Measurements from ENCODE around the gene HLX. TPM values are rescaled to one million over a fixed set of nuclear protein-coding genes. Genes with fewer than 3 reads are reported as not detected.

HLX gene
- total RNA-seq, 3 donors from 2014 or later = 5.0 to 17.8 (median 15.1) TPM

DNA sequence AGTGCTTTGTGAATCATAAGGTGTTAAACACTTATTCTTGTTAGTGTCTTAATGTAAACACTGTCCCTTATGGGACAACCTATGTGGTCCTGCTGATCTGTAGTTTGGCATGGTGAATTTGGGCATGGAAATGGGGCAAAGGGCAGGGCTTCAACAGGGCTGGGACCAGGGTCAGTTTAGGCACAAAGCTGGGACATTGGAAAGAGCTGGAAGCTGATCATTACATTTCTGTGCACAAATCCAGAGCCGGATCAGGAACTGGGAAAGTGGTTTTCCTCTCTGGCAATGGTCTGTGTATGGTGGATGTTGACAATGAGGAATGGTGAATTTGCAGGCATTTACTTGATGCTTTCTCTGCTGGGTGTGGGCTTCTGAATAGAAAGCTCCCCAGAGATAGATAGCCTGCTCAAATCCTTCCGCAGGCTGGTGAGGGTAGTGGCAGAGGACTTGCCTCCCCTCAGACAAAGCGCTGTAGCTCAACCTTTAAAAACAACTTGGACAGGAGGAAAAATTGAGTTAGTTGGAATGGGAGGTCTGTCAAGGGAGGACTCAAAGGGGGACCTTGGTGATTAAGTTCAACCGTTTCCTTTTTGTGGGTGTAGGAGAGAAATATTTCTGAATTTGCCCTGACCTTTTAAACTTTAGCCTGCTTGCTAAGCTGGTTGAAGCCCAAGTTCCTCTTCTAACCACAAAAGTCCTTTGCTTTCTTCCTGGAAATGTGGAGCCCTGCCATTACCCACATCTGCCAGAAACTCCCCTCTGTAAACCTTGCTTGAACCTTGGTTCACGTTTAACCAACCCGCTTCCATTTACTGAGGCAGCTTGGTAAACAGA lies 35.3 kb downstream of the HLX start:
- H3K4me1 ChIP-seq = no peaks in the 10 kb centered on the region
- TF ChIP-seq POLR2AphosphoS5 (IDR thresholded peaks at IDR 0.05) (no peak), POLR2A (IDR thresholded peaks at IDR 0.05) (no peak)
- TF ChIP-seq, protein P1, sequence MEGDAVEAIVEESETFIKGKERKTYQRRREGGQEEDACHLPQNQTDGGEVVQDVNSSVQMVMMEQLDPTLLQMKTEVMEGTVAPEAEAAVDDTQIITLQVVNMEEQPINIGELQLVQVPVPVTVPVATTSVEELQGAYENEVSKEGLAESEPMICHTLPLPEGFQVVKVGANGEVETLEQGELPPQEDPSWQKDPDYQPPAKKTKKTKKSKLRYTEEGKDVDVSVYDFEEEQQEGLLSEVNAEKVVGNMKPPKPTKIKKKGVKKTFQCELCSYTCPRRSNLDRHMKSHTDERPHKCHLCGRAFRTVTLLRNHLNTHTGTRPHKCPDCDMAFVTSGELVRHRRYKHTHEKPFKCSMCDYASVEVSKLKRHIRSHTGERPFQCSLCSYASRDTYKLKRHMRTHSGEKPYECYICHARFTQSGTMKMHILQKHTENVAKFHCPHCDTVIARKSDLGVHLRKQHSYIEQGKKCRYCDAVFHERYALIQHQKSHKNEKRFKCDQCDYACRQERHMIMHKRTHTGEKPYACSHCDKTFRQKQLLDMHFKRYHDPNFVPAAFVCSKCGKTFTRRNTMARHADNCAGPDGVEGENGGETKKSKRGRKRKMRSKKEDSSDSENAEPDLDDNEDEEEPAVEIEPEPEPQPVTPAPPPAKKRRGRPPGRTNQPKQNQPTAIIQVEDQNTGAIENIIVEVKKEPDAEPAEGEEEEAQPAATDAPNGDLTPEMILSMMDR (IDR thresholded peaks at IDR 0.05) = no peak
- H3K27me3 ChIP-seq = no peaks in the 10 kb centered on the region
- no peak overlapping the region for H3K27ac ChIP-seq
- intact Hi-C loops (cut with DNase I; ENCODE audit: low total_unique reads) = no loop called here
- no peaks in the 10 kb centered on the region for H3K36me3 ChIP-seq
- H3K9me3 ChIP-seq = no peaks in the 10 kb centered on the region
- no peak overlapping the region for H3K4me3 ChIP-seq
- DNase-seq (ENCODE audit: low spot score in 2 of 2) = no peak

DNA sequence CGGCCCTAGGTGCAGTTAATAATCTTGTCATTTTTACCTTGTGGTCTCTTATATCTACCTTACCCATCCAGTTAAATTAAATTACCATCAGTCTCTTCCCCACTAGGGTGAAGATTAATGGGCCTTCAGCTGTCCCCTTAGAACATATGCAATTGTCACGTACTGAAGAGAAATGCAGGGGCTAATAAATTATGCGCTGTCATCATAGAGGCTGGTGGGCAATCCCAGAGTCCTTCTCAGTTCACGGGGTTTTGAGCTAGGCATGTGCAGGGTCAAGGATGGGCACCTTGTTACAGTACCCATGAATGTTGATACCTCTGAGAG lies 35.8 kb downstream of the HLX start:
- H3K4me1 ChIP-seq = no peaks in the 10 kb centered on the region
- no peak for DNase-seq (ENCODE audit: low spot score in 2 of 2)
- H3K36me3 ChIP-seq = no peaks in the 10 kb centered on the region
- no peaks in the 10 kb centered on the region for H3K27me3 ChIP-seq
- no peak overlapping the region for H3K27ac ChIP-seq
- H3K9me3 ChIP-seq = no peaks in the 10 kb centered on the region
- H3K4me3 ChIP-seq = no peak overlapping the region
- intact Hi-C loops (cut with DNase I; ENCODE audit: low total_unique reads) = no loop called here
- TF ChIP-seq, protein P1 (IDR thresholded peaks at IDR 0.05) = no peak
- TF ChIP-seq POLR2A (IDR thresholded peaks at IDR 0.05) = no peak
- no peak for TF ChIP-seq POLR2AphosphoS5 (IDR thresholded peaks at IDR 0.05)

DNA sequence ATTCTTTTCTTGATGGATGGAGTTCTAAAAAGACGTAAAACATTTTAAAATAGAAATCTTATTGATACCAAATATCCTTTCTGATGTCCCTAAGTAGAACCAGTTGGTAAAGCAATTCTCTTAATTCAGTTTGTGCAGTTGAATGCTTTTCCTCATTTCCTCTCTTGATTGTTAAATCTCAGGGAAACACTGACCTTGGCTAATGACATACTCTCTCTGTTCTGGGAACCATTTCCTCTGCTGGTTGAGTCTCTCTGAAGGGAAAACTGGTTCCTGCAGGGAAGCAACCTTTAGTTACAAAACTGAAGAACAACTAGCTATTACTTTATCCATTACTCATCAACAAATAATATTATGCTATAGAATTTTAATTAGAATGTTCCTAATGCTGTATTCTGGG lies 36.7 kb downstream of the HLX start:
- Histone ChIP-seq H3K27ac (no peak overlapping the region), H3K4me1 (no peaks in the 10 kb centered on the region), H3K36me3 (no peaks in the 10 kb centered on the region), H3K27me3 (no peaks in the 10 kb centered on the region), H3K4me3 (no peak overlapping the region), H3K9me3 (no peaks in the 10 kb centered on the region)
- no peak for DNase-seq (ENCODE audit: low spot score in 2 of 2)
- TF ChIP-seq, protein P1 (IDR thresholded peaks at IDR 0.05) = no peak
- no peak for TF ChIP-seq POLR2AphosphoS5 (IDR thresholded peaks at IDR 0.05)
- TF ChIP-seq POLR2A (IDR thresholded peaks at IDR 0.05) = no peak
- intact Hi-C loops (cut with DNase I; ENCODE audit: low total_unique reads) = no loop called here

DNA sequence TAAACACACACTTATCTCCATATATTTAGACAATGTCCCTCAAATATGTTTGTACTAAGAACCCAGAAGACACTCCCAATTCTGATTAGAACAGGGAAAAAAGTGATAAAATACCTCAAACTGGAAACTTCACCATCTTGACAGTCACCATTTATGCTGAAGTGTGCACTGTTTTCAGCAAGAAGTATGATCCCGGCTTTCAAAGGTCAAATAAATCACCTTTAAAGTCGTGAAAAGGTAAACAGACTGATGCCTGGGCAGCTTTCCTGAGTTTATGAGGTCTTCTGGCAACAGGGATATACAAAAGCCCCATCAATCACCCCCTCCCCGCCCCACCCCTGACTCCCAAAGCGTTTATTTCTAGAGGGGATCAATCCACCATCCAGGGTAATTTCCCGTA lies 37.9 kb downstream of the HLX start:
- Histone ChIP-seq H3K4me1 (no peaks in the 10 kb centered on the region), H3K4me3 (no peak overlapping the region), H3K36me3 (no peaks in the 10 kb centered on the region), H3K9me3 (no peaks in the 10 kb centered on the region), H3K27me3 (no peaks in the 10 kb centered on the region), H3K27ac (no peak overlapping the region)
- no peak for DNase-seq (ENCODE audit: low spot score in 2 of 2)
- intact Hi-C loops (cut with DNase I; ENCODE audit: low total_unique reads) = no loop called here
- no peak for TF ChIP-seq POLR2AphosphoS5 (IDR thresholded peaks at IDR 0.05)
- TF ChIP-seq POLR2A (IDR thresholded peaks at IDR 0.05) = no peak
- TF ChIP-seq, protein P1 (IDR thresholded peaks at IDR 0.05) = no peak

DNA sequence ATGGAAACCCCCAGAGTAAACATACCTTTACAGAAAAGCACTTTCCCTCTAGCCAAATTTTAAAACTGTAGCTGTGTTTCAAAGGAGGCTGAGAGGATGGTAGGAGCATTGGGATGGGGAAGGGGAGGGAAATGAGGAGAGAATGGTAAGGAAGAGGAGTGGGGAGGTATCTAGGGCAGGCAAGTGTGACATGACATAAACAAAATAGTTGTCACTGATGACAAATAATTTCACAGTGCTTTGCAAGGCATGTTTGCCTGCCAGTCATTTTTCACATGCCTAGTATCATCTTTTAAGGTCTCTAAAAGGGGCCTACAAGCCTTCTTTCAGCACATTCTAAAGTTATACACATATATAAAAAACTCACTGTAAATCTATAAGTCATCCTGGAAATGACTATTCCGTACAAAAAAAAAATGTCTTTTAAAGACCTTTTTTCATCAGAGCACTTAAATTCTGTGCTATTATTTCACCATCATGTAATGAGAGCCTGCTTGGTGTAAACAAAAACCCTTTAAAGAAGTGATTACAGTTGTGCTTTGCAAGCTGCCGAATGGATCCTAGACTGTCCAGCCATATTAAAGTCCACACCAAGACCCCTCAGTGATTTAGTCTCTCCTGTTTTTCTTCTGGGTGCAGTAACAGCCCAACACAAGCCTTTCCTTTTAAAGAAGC lies 38.4 kb downstream of the HLX start:
- no peaks in the 10 kb centered on the region for H3K27me3 ChIP-seq
- no peak for DNase-seq (ENCODE audit: low spot score in 2 of 2)
- no peak overlapping the region for H3K4me3 ChIP-seq
- H3K9me3 ChIP-seq = no peaks in the 10 kb centered on the region
- intact Hi-C loops (cut with DNase I; ENCODE audit: low total_unique reads) = no loop called here
- H3K27ac ChIP-seq = no peak overlapping the region
- TF ChIP-seq, protein P1 (IDR thresholded peaks at IDR 0.05) = no peak
- no peak for TF ChIP-seq POLR2AphosphoS5 (IDR thresholded peaks at IDR 0.05)
- TF ChIP-seq POLR2A (IDR thresholded peaks at IDR 0.05) = no peak
- no peaks in the 10 kb centered on the region for H3K36me3 ChIP-seq
- H3K4me1 ChIP-seq = no peaks in the 10 kb centered on the region
